Cortex of kidney (tissue), 1 donor: Measurements from ENCODE around the gene CRB1.

Source experiments
- DNase-seq: peaks from one replicate; lab custom pipeline; 2025; lab: John Stamatoyannopoulos, UW

The CRB1 gene

DNA sequence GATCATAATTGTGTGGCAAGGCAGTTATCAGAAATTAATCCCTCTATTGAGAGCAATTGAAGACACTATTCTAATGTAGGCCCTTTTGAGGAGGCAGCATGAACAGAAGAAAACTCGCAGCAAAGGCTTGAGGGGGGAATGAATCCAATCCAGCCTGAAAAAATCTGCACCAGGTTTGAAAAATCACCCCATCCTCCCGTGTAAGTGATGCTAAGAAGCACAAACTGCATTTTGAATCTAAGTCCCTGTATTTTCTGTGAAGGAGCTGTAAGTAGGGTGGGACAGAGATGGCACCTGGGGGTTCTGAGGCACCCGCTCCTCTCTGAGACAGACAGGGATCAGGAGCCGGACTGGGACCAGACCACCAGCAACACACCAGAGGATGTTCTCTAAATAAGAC is at the start of gene CRB1:
Gene CRB1 (plus strand): TSS at position 241 of the 400 bp plus-strand sequence. CDS start 161 bp downstream, outside the sequence.
- no peak for DNase-seq

DNA sequence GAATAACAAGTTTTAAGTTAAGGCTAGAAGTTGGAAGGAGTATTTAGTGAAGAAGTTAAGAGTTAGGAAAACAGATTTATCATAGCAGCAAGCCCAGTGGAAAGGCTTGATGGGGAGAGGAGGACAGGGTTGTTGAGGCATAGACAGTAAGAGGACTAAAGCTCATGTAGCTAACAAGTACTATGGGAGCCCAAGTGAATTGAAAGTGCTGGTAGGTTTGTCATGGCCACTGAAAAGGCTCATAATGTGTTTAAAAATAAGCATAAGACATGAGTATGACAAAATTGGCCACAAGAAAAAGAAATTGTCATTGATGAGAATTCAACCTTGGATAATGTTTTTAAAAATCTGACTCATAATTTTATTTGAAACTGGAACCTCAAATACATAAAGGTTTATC is 49.2 kb upstream of the CRB1 start:
- no peak for DNase-seq

- DNase-seq = no peak
These were observed 45.9 kb upstream of the CRB1 start for GRCh38 chr1:197222025-197222685.

GRCh38 chr1:197222780-197223179 is 45.3 kb upstream of the CRB1 start:
- DNase-seq = no peak

DNA sequence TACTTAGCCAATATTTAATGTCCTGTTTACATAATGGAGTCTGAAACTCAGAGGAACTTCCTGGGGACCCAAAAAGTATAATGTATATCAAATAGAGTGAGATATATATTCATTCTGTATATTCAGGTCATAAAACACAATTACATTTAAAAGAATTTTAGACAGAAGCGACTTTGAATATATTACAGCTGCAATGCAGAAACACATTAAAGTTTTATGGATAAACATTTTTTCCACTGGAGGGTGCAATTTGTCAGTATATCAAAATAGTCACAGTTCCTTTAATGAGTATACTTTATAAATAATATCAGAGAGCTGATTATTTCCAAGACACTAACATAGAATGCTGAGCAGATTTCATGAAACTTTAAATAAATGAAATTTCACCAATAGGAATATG is 43.9 kb upstream of the CRB1 start:
- DNase-seq = no peak

DNA sequence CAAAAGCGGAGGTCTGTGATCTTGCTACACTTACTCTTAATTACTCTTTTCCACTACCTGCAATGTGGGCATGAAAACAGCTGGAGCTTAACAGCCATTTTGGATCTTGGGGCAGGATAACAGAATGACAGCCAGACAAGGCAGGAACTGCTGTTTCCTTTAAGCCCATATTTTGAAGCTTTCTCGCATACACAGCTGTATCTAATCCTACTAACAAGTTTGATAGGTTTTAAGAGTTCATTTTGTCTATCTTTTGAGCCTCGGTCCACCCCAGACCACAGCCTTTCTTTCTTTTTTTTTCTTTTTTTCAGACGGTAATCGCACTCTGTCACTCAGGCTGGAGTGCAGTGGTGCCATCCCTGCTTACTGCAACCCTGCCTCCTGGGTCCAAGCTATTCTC is 42.4 kb upstream of the CRB1 start:
- DNase-seq = no peak

- no peak for DNase-seq
These were observed 33.5 kb upstream of the CRB1 start for GRCh38 chr1:197234581-197234980.

- DNase-seq = no peak
These were observed 32.7 kb upstream of the CRB1 start for GRCh38 chr1:197235355-197235754.

DNA sequence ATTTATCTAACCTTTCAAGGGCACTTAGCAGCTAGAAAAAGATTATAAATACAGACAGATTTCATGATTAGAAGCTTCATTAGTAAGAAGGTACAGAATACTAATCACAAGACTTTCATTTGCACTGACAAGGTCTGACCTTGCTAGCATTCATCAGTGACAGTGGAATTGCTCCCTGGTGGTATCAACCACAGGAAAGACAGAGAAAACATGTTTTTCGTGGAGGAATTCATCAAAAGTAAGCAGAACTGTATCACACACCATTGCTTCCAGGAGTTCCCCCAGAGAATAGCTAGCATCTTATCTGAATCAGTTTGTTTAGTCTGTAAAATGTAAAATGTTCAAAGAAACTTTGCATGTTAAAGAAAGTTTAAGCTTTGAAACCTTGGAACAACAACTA is 20.6 kb upstream of the CRB1 start:
- no peak for DNase-seq

DNA sequence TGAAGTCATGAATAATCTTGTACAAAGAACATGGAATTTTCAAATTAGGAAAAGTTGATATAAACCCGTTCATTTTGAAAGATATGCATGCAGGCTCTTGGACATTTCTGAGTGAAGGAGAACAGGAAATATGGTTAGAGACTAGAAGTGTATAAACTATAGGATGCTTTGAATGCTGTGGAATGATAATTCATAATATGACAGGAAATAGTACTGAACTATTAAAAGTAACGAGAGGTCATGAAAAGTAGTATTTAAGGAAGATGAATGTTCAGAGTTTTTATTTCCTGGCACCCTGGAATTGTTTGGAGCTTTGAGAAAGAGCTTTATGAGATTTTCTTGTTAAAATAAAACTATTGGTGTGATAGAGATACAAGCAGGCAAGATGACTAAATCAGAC is 18.7 kb upstream of the CRB1 start:
- no peak for DNase-seq

GRCh38 chr1:197250616-197251015 is 17.4 kb upstream of the CRB1 start:
- DNase-seq = no peak

- DNase-seq = no peak
These were observed 15.1 kb upstream of the CRB1 start for GRCh38 chr1:197252973-197253372.

- no peak for DNase-seq
These were observed 13.2 kb upstream of the CRB1 start for GRCh38 chr1:197254866-197255265.

DNA sequence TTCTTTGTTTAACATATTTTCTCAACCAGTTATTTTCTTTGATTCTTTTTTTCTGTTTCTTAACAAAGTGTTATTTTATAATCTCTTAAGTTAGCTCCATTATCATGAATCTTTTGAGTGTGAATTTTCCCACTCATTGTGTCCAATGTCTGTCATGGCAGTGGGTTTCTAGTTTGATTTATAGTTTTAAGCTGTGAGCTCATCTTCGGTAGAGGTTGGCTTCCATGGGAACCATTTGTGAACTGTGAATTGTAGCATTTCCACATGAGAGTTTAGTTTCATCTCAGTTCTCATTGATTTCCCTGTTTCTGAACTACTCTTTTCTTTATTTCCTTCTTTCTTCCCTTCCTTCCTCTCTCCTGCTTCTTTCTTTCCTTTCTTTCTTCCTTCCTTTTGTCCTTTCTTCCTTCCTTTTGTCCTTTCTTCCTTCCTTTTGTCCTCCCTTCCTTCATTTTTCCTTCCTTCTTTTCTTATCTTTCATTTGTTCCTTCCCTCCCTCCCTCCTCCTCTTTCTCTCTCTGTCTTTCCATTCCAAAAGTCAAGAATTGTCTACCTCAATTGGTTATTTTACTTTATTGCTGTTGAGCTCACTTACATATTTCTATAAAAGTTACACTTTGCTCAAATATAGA is 3.0 kb upstream of the CRB1 start:
- no peak for DNase-seq

GRCh38 chr1:197269053-197269452 is 1.0 kb downstream of the CRB1 start:
- no peak for DNase-seq

GRCh38 chr1:197272791-197273190 is 4.7 kb downstream of the CRB1 start:
- DNase-seq = no peak

DNA sequence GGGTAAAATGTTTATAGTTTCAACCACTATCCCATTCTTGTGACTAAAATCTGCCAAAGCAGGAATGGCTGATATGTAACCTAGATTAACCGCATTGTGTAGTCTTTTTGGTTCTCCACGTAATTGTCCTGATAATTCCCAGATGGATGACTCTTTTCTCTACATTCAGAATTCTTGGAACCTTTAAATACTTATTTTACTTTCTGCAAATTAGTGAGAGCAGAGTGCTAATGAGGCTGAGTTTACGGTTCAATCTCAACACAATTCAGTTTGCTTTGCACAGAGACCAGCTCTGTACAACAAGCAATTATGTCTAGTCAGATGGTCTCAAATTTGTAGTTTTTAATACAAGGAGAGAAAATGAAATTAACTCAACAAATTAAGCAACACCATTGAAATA is 9.1 kb downstream of the CRB1 start:
- no peak for DNase-seq

- DNase-seq = no peak
These were observed 16.3 kb downstream of the CRB1 start for GRCh38 chr1:197284325-197284724.

DNA sequence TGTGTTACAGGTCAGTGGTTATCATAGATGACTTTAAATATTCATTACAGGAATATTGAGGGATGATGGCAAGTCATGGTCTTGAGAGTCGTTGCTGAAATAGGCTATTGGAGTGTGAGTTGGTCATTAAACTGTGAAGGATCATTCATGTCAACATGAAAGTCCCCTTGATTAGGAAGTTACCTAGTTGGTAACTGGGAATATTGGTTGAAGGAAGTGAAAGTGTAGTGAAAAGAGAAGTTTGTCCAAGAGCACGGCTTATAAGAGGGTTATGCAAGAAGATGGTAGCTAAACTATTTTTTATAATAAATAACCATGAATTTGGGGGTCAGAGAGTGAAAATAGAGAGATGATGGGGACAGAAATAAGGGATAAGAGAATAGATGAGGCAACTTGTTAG is 16.9 kb downstream of the CRB1 start:
- DNase-seq = no peak

DNA sequence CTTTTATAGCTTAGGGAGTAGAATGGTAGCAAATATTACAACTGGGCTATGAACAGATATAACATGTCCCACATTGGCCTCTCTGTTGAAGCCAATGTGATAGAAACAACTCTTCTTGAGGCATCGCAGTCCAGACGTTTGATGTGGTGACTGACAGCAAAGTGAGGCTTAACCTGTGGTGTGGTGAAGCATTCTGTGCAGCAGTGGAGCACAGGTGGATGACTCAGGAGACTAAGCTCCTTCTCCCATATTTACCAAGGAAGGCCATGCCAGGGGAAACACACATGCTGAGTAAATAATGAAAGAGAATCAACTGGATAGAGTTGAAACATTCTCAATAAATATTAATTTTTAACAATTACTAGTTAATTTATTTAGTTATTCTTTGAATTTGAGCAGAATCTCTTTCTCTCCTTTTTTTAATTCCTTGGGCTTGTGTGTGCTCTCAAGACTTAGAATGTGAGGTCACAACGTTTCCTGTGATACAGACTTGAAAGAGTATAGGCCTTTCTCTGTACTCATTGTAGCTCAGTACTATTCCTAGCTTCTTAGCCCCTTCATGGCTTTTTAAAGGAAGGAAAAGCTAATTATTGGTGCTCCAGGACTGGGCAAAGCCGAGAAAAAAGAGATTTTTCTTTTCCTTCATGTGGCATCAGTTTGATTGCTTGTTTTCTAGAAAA is 17.6 kb downstream of the CRB1 start:
- DNase-seq = no peak

DNA sequence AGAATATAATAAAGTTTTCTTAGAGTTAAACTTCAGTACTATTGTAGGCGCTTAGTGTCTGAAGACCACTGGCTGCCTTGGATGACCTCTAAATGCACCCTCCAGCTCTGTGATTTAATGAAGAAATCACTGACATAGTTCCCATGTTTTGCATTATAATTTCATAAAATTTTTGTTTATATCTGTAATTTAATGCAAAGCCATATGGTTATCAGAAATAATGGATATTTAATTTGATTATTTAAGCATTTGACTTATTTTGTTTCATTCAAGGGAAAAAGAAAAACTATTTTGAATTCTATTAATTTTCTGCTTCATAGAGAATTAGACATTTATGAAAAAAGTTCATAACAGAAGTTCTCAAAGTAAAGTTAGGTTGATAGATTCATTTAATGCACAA is 18.6 kb downstream of the CRB1 start:
- no peak for DNase-seq

DNA sequence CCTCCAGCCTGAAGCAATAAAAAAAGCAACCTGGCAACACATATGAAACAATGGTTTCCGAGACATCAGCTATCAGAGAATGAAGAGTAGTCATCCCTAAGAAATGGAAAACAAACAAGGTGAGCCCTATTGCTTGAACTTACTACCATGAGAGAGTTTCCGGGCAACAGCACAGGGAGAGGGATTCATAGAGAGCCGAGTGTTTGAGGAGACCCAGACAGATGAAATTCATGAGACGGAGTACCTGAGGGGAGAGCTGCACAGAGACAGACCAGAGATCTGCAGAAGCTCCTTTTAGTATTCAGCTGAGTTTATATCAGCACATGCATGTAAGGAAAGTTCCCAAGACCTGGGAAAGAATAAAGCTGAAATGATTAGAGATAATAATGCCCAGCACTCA is 19.8 kb downstream of the CRB1 start:
- no peak for DNase-seq

GRCh38 chr1:197302775-197303174 is 34.7 kb downstream of the CRB1 start:
- DNase-seq = no peak

GRCh38 chr1:197303463-197303862 is 35.4 kb downstream of the CRB1 start:
- no peak for DNase-seq
